HepG2 (cell line): ENCODE measurements around the gene YWHAQ. TPM values are rescaled to one million over a fixed set of nuclear protein-coding genes. Genes with fewer than 3 reads are reported as not detected.

Experiments used
- ATAC-seq: fragments of 200-7000 bp; cut with Tn5 transposase; 3 replicates; pipeline ENCODE4 v1.9.1; 2020; ENCODE audit warnings: mild to moderate bottlenecking, moderate library complexity
- BruUV-seq: library from RNA; stranded (reverse); fragments of 400-500 nt; replicated peaks from 2 replicates; lab custom pipeline; 2021; lab: Mats Ljungman, UMichigan
- CTCF ChIA-PET: fragments of 300-600 bp; formaldehyde crosslinking; extraction: SDS; loops from one replicate; lab custom pipeline; 2021; ENCODE audit warnings: low total read pairs, inconsistent platforms, low intra/inter-chr PET ratio; lab: Yijun Ruan, JAX
- POLR2A ChIA-PET: fragments of 350-600 bp; sonication (Branson Sonifier 250); formaldehyde crosslinking; loops from one replicate; lab custom pipeline; 2020; ENCODE audit warnings: antibody characterized with exemption, inconsistent platforms; lab: Yijun Ruan, JAX
- DNase-seq: peaks from one replicate; pipeline ENCODE4 v3.0.0-alpha.2; 2015; ENCODE audit warnings: low spot score
- FAIRE-seq: peaks from 3 replicates; lab custom pipeline; 2011; peaks lifted over from hg19 to GRCh38; lab: Jason Lieb, UNC
- H2AFZ ChIP-seq: one replicate; pipeline ENCODE4 v1.6.1; 2011; ENCODE audit warnings: low read length, inconsistent platforms
- H3K27ac ChIP-seq: fragments of 300-600 bp; 3 replicates; pipeline ENCODE4 v1.8.0; 2011; ENCODE audit warnings: mixed run types, mild to moderate bottlenecking, mixed read lengths, low read length, inconsistent platforms; ENCODE audit not compliant: insufficient read depth; ENCODE audit errors: extremely low read length
- H3K27me3 ChIP-seq, 2 experiments: fragments of 200-600 bp in 1 of 2; 2 replicates in 1 of 2; 3 replicates in 1 of 2; pipeline versions ENCODE4 v1.6.0 to v1.8.0; 2011; ENCODE audit warnings: low read length in 2 of 2, mild to moderate bottlenecking in 2 of 2, moderate library complexity in 2 of 2, inconsistent platforms in 1 of 2; ENCODE audit not compliant: insufficient read depth in 2 of 2, control insufficient read depth in 1 of 2
- H3K36me3 ChIP-seq, 2 experiments: fragments of 200-600 bp in 1 of 2; replicated peaks in 1 of 2; 2 replicates in 1 of 2; 3 replicates in 1 of 2; pipeline versions ENCODE4 v1.5.1 to v1.8.0; 2011; ENCODE audit warnings: low read length in 2 of 2, inconsistent platforms in 1 of 2; ENCODE audit not compliant: insufficient read depth in 2 of 2, control insufficient read depth in 1 of 2
- H3K4me1 ChIP-seq: 2 replicates; pipeline ENCODE4 v1.5.1; 2012; ENCODE audit warnings: low read length, inconsistent platforms; ENCODE audit not compliant: insufficient read depth
- H3K4me2 ChIP-seq: 2 replicates; pipeline ENCODE4 v1.6.0; 2011; ENCODE audit warnings: low read depth, low read length, inconsistent platforms
- H3K4me3 ChIP-seq, 3 experiments: fragments of 200-600 bp in 1 of 3; sonication (generic), shearing (Covaris generic) in 1 of 3; replicated peaks in 1 of 3; 2 replicates each; pipeline ENCODE4 v1.5.1; 2011 to 2016; ENCODE audit warnings: low read length in 3 of 3, inconsistent platforms in 2 of 3, low read depth in 2 of 3, mild to moderate bottlenecking in 2 of 3, control low read depth in 1 of 3, mixed read lengths in 1 of 3; ENCODE audit not compliant: insufficient read depth in 1 of 3
- H3K79me2 ChIP-seq: one replicate; pipeline ENCODE4 v1.6.1; 2011; ENCODE audit warnings: low read length, inconsistent platforms; ENCODE audit not compliant: insufficient read depth
- H3K9ac ChIP-seq: 2 replicates; pipeline ENCODE4 v1.6.0; 2011; ENCODE audit warnings: mild to moderate bottlenecking, low read depth, low read length, inconsistent platforms; ENCODE audit not compliant: insufficient read depth
- H3K9me3 ChIP-seq: 2 replicates; pipeline ENCODE4 v1.5.1; 2012; ENCODE audit warnings: mild to moderate bottlenecking, low read length
- H4K20me1 ChIP-seq: 2 replicates; pipeline ENCODE4 v1.6.0; 2011; ENCODE audit warnings: inconsistent platforms, mild to moderate bottlenecking, low read length, moderate library complexity; ENCODE audit not compliant: insufficient read depth
- EP300 ChIP-seq, 3 experiments: sonication (generic) in 1 of 3; formaldehyde crosslinking in 1 of 3; IDR thresholded peaks; 2 replicates each; pipeline versions ENCODE4 v1.5.1 to v1.6.1; 2011 to 2020; ENCODE audit warnings: low read depth in 2 of 3, low read length in 2 of 3, borderline replicate concordance in 1 of 3, improper control_type of control experiment in 1 of 3, mild to moderate bottlenecking in 1 of 3, missing genetic modification reagents in 1 of 3, moderate library complexity in 1 of 3
- FOXC1 ChIP-seq: sonication (generic); formaldehyde crosslinking; IDR thresholded peaks from 2 replicates; pipeline ENCODE4 v1.8.0; 2022; ENCODE audit warnings: mild to moderate bottlenecking, missing genetic modification reagents, borderline replicate concordance
- MAFK ChIP-seq, 2 experiments: IDR thresholded peaks in 1 of 2; conservative IDR thresholded peaks in 1 of 2; 2 replicates each; pipeline ENCODE4 v1.6.1; 2011; ENCODE audit warnings: improper control_type of control experiment in 2 of 2, low read length in 2 of 2
- NFATC3 ChIP-seq: sonication (generic); formaldehyde crosslinking; IDR thresholded peaks from 2 replicates; pipeline ENCODE4 v1.5.1; 2020; ENCODE audit warnings: mild to moderate bottlenecking, missing genetic modification reagents
- ONECUT2 ChIP-seq: sonication (generic); formaldehyde crosslinking; IDR thresholded peaks from 2 replicates; pipeline ENCODE4 v1.4.0; 2020; ENCODE audit warnings: missing genetic modification reagents
- PBX2 ChIP-seq: IDR thresholded peaks from 2 replicates; pipeline ENCODE4 v1.6.1; 2016; ENCODE audit warnings: control low read depth
- PHB2 ChIP-seq: fragments of 450-650 bp; IDR thresholded peaks from 2 replicates; pipeline ENCODE4 v1.6.1; 2018; ENCODE audit not compliant: partially characterized antibody
- REL ChIP-seq: sonication (generic); formaldehyde crosslinking; conservative IDR thresholded peaks from 2 replicates; pipeline ENCODE4 v1.8.0; 2022; ENCODE audit warnings: mild to moderate bottlenecking, missing genetic modification reagents, moderate library complexity
- SMAD9 ChIP-seq: sonication (generic); formaldehyde crosslinking; IDR thresholded peaks from 2 replicates; pipeline ENCODE4 v1.5.1; 2020; ENCODE audit warnings: mild to moderate bottlenecking, missing genetic modification reagents
- SNAI1 ChIP-seq: sonication (generic); formaldehyde crosslinking; IDR thresholded peaks from 2 replicates; pipeline ENCODE4 v1.5.0; 2020; ENCODE audit warnings: mild to moderate bottlenecking, missing genetic modification reagents, borderline replicate concordance
- STAG1 ChIP-seq: sonication (generic); formaldehyde crosslinking; IDR thresholded peaks from 2 replicates; pipeline ENCODE4 v1.4.0; 2020; ENCODE audit warnings: missing genetic modification reagents
- TOE1 ChIP-seq: sonication (generic); formaldehyde crosslinking; IDR thresholded peaks from 2 replicates; pipeline ENCODE4 v1.4.0; 2020; ENCODE audit warnings: mild to moderate bottlenecking, missing genetic modification reagents
- TP53 ChIP-seq: sonication (generic); formaldehyde crosslinking; conservative IDR thresholded peaks from 2 replicates; pipeline ENCODE4 v1.4.0; 2020; ENCODE audit warnings: missing genetic modification reagents
- ZNF558 ChIP-seq: sonication (generic); formaldehyde crosslinking; IDR thresholded peaks from 2 replicates; pipeline ENCODE4 v1.9.0; 2022; ENCODE audit warnings: mild to moderate bottlenecking, missing genetic modification reagents, borderline replicate concordance
- ZNF574 ChIP-seq: sonication (generic); formaldehyde crosslinking; IDR thresholded peaks from 2 replicates; pipeline ENCODE4 v1.4.0; 2020; ENCODE audit warnings: missing genetic modification reagents
- WGBS: methylation state at CpG from one replicate; pipeline ENCODE4 v1.1.6; 2017; ENCODE audit warnings: low lambda C conversion rate; 5-methylcytosine and 5-hydroxymethylcytosine counted together
- in situ Hi-C: cut with HindIII; loops from 2 replicates; pipeline ENCODE4 v1.10.0; 2017; ENCODE audit warnings: low pct_unique_long_range_greater_than_20kb; ENCODE audit not compliant: extremely low pct_ligation_motif_present
- intact Hi-C: fragments of 100-400 bp; cut with micrococcal nuclease; formaldehyde crosslinking; loops from one replicate; pipeline ENCODE4 v1.10.0; 2022; ENCODE audit not compliant: unreplicated experiment
- polyA plus RNA-seq, 8 experiments: library from polyadenylated mRNA; depleted of rRNA in 3 of 8; stranded (reverse) in 7 of 8; unstranded in 1 of 8; fragments of >200 nt; fragmentation: Illumina TruSeq in 4 of 8; extraction: Trizol in 4 of 8; gene quantifications; 2 replicates each; pipeline versions ENCODE4 v1.2.1 to v1.2.3, GENCODE V29; 2011 to 2016; ENCODE audit warnings: low read depth in 4 of 8, missing spikeins in 1 of 8, mixed read lengths in 1 of 8; ENCODE audit not compliant: insufficient read depth in 1 of 8
- total RNA-seq, 5 experiments: library from RNA; depleted of rRNA; stranded (reverse); fragments of >200 nt; fragmentation: Illumina TruSeq; extraction: Trizol; gene quantifications; 2 replicates each; pipeline ENCODE4 v1.2.3, GENCODE V29; 2016; ENCODE audit warnings: low read depth in 1 of 5
- TF ChIP-seq, protein P1 (sequence below): sonication (generic); formaldehyde crosslinking; IDR thresholded peaks from 2 replicates; pipeline ENCODE4 v1.8.0; 2022; ENCODE audit warnings: missing genetic modification reagents, mild to moderate bottlenecking, inconsistent platforms, borderline replicate concordance
- TF ChIP-seq, protein P2 (sequence below): sonication (generic); formaldehyde crosslinking; IDR thresholded peaks from 2 replicates; pipeline ENCODE4 v1.5.0; 2020; ENCODE audit warnings: missing genetic modification reagents

YWHAQ gene
- total and polyA plus RNA-seq, 2 of the 13 experiments (the other 11 are each of a cell fraction or from before 2014, with no cell fraction given): 160 to 304 TPM

GRCh38 chr2:9552219-9553178, 78.3 kb downstream of the YWHAQ start:
- peak overlapping the region; percentile 2 for H3K4me2 ChIP-seq
- H3K27me3 ChIP-seq: no peaks in the 10 kb centered on the region; a peak in 1 of 5 replicates
- intact Hi-C loops: no loop called here
- no peak for DNase-seq
- ChIA-PET CTCF (no interaction called here), POLR2A (no interaction called here)
- H3K9ac ChIP-seq: no peak overlapping the region
- H2AFZ ChIP-seq: no peak overlapping the region
- FAIRE-seq: no peak
- in situ Hi-C loops: no loop called here
- no peaks in the 10 kb centered on the region for H3K9me3 ChIP-seq
- H3K79me2 ChIP-seq: peaks cover 84% of the 10 kb centered on the region
- 39% methylated on average over 2 of the region's 2 CpGs for WGBS
- H3K27ac ChIP-seq: no peak overlapping the region
- H3K4me1 ChIP-seq: peaks cover 36% of the 10 kb centered on the region
- no peak for ATAC-seq
- H3K36me3 ChIP-seq: no peaks in the 10 kb centered on the region
- BruUV-seq: no TSS peak
- H3K4me3 ChIP-seq: no peak overlapping the region; a peak in 1 of 6 replicates
- peaks cover 3% of the 10 kb centered on the region; the same call in 1 of the 2 replicates for H4K20me1 ChIP-seq
- TF ChIP-seq MAFK (conservative IDR thresholded peaks at IDR 0.05 in 1 of 2, IDR thresholded peaks at IDR 0.05 in 1 of 2; ENCODE audit: low read length in 2 of 2) (no peak), FOXC1 (no peak), ZNF574 (no peak), STAG1 (no peak), REL (CRISPR knock-in tag) (no peak), EP300 (IDR thresholded peaks at IDR 0.05; ENCODE audit: low read depth in 2 of 2, low read length in 2 of 2) (0 out of 4 replicates have a peak, but pooled peaks of 1 of the 2 experiments have one; percentile 4), EP300 (CRISPR knock-in tag; IDR thresholded peaks at IDR 0.05; ENCODE audit: borderline replicate concordance) (no peak), SMAD9 (CRISPR knock-in tag) (no peak), PHB2 (no peak), SNAI1 (CRISPR knock-in tag) (no peak), TP53 (CRISPR knock-in tag) (no peak), NFATC3 (no peak), ZNF558 (no peak), ONECUT2 (CRISPR knock-in tag) (no peak), TOE1 (CRISPR knock-in tag) (no peak), PBX2 (CRISPR knock-in tag) (no peak)
- TF ChIP-seq, protein P1, sequence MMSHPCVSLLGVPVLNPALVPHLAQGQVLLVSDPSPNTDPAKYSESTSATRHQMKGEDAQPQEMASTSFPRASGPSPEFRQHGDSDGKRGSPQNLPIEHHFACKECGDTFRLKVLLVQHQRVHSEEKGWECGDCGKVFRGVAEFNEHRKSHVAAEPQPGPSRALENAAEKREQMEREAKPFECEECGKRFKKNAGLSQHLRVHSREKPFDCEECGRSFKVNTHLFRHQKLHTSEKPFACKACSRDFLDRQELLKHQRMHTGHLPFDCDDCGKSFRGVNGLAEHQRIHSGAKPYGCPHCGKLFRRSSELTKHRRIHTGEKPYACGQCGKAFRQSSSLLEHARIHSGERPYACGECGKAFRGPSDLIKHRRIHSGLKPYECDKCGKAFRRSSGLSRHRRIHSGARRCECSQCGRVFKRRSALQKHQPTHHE: no peak
- TF ChIP-seq, protein P2, sequence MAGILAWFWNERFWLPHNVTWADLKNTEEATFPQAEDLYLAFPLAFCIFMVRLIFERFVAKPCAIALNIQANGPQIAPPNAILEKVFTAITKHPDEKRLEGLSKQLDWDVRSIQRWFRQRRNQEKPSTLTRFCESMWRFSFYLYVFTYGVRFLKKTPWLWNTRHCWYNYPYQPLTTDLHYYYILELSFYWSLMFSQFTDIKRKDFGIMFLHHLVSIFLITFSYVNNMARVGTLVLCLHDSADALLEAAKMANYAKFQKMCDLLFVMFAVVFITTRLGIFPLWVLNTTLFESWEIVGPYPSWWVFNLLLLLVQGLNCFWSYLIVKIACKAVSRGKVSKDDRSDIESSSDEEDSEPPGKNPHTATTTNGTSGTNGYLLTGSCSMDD: no peak
